Skin of body (tissue), 2 donors: ENCODE measurements around the gene CCS. TPM values are rescaled to one million over a fixed set of nuclear protein-coding genes. Genes with fewer than 3 reads are reported as not detected.
A peak's percentile ranks its signal among the peaks of the same experiment; 100 is the strongest.
"Not testable (repeated sequence)": the region's sequence is repeated elsewhere in the genome, so short reads cannot be mapped to it uniquely, and the experiment has no call there.

ENCODE experiments used
- DNase-seq: peaks from one replicate; lab custom pipeline; 2025; lab: John Stamatoyannopoulos, UW
- total RNA-seq: library from RNA; depleted of rRNA; stranded (reverse); fragments of >200 nt; gene quantifications from one replicate; pipeline ENCODE4 v1.2.3, GENCODE V29; 2014

Gene CCS
- 21.0 TPM for total RNA-seq

- peak; percentile 91 for DNase-seq
Measured at GRCh38 chr11:66592457-66593302, at the start of gene CCS, which contains the start of gene CCDC87. Gene CCS, plus strand, starts transcription at chr11:66593185. Its CDS starts 77 bp downstream, at chr11:66593262. Gene CCDC87, minus strand, starts transcription at chr11:66593063. Its CDS starts 48 bp downstream, at chr11:66593015.

- DNase-seq, result peak; percentile 21
Measured at GRCh38 chr11:66543263-66544107, 49.5 kb upstream of the CCS start.

- DNase-seq, result not testable (repeated sequence)
Measured at GRCh38 chr11:66544952-66545351, 48.0 kb upstream of the CCS start.

GRCh38 chr11:66545701-66546367 is 47.2 kb upstream of the CCS start, which contains the start of gene ZDHHC24:
Gene ZDHHC24, minus strand, starts transcription at chr11:66546048. Its CDS starts 45 bp downstream, at chr11:66546003.
- DNase-seq, result peak; percentile 80

- DNase-seq, result no peak
Measured at GRCh38 chr11:66546368-66546965, 46.5 kb upstream of the CCS start, which contains the start of gene ACTN3. Gene ACTN3, plus strand, starts transcription at chr11:66546903. Its CDS starts 35 bp downstream, at chr11:66546938.

- no peak for DNase-seq
Measured at GRCh38 chr11:66546966-66547661, 45.9 kb upstream of the CCS start.

GRCh38 chr11:66547662-66548009 is 45.3 kb upstream of the CCS start:
- DNase-seq, result no peak

- no peak for DNase-seq
Measured at GRCh38 chr11:66548041-66548440, 44.9 kb upstream of the CCS start.

- DNase-seq, result no peak
Measured at GRCh38 chr11:66548774-66549630, 44.0 kb upstream of the CCS start.

GRCh38 chr11:66549696-66550095 is 43.3 kb upstream of the CCS start:
- no peak for DNase-seq

- DNase-seq, result no peak
Measured at GRCh38 chr11:66550887-66551286, 42.1 kb upstream of the CCS start.

GRCh38 chr11:66554602-66555001 is 38.4 kb upstream of the CCS start:
- no peak for DNase-seq

- DNase-seq, result no peak
Measured at GRCh38 chr11:66555416-66555815, 37.6 kb upstream of the CCS start.

GRCh38 chr11:66556086-66556485 is 36.9 kb upstream of the CCS start:
- no peak for DNase-seq

GRCh38 chr11:66557733-66558326 is 35.2 kb upstream of the CCS start:
- no peak for DNase-seq

- no peak for DNase-seq
Measured at GRCh38 chr11:66559142-66559865, 33.7 kb upstream of the CCS start.

GRCh38 chr11:66559866-66560676 is 32.9 kb upstream of the CCS start:
- no peak for DNase-seq
